Pancreas (tissue), 10 donors: ENCODE results near the gene SNX5. TPM values are rescaled to one million over a fixed set of nuclear protein-coding genes. Genes with fewer than 3 reads are reported as not detected.
A peak's percentile ranks its signal among the peaks of the same experiment; 100 is the strongest.

Experiments
- ATAC-seq, 4 donors: fragments of 200-7000 bp; cut with Tn5 transposase; one replicate each; pipeline versions ENCODE4 v1.8.0 to v1.9.1; 2020; ENCODE audit warnings: mild to moderate bottlenecking in 4 of 4, moderate library complexity in 4 of 4
- DNase-seq, 6 donors: peaks; one replicate each; pipeline ENCODE4 v3.0.0-alpha.2; 2020
- FAIRE-seq: peaks from 2 replicates; lab custom pipeline; 2012; peaks lifted over from hg19 to GRCh38; lab: Jason Lieb, UNC
- H3K27ac ChIP-seq, 4 donors: fragments of 200-600 bp; sonication (generic); 1 replicate in 3 of 4; 2 replicates in 1 of 4; pipeline versions ENCODE4 v1.5.0 to v1.8.0; 2020
- H3K27me3 ChIP-seq, 4 donors: fragments of 200-600 bp; one replicate each; pipeline ENCODE4 v1.8.0; 2021
- H3K36me3 ChIP-seq, 3 donors: fragments of 200-600 bp; sonication (generic) in 1 of 3; one replicate each; pipeline versions ENCODE4 v1.5.0 to v1.8.0; 2020 to 2021
- H3K4me1 ChIP-seq, 3 donors: fragments of 200-600 bp; one replicate each; pipeline ENCODE4 v1.8.0; 2021
- H3K4me3 ChIP-seq, 4 donors: fragments of 200-600 bp; sonication (generic) in 2 of 4; one replicate each; pipeline versions ENCODE4 v1.5.0 to v1.8.0; 2020 to 2021
- H3K9me3 ChIP-seq, 4 donors: fragments of 200-600 bp; one replicate each; pipeline ENCODE4 v1.8.0; 2021
- CTCF ChIP-seq, 4 donors: fragments of 200-600 bp; sonication (generic) in 3 of 4; IDR thresholded peaks; one replicate each; pipeline versions ENCODE4 v1.5.0 to v1.8.0; 2021; ENCODE audit warnings: antibody characterized with exemption in 4 of 4
- WGBS, 2 donors: extraction: QIAGEN DNeasy Blood & Tissue Kit; methylation state at CpG; one replicate each; pipeline ENCODE4 v1.1.7; 2013; 5-methylcytosine and 5-hydroxymethylcytosine counted together
- intact Hi-C, 3 donors: fragments of 100-400 bp; cut with DNase I; formaldehyde crosslinking; loops; one replicate each; pipeline versions ENCODE4 v1.11.1 to v1.14.2; 2022
- polyA plus RNA-seq, 2 donors: library from polyadenylated mRNA; stranded (reverse); fragments of 200-250 nt; gene quantifications; one replicate each; pipeline ENCODE4 v1.2.3, GENCODE V29; 2013
- total RNA-seq, 6 donors: library from RNA; stranded (reverse); fragmentation: NEBNext Ultra II Directional in 4 of 6; extraction: Animal tissue kit (Norgen Biotek cat#: 25700) in 4 of 6; gene quantifications; one replicate each; pipeline versions ENCODE4 v1.2.1 to v1.2.4, GENCODE V29; 2021 to 2023
- donor health status: healthy with polysubstance abuse.
- donor health status: DM: no; HTN: no; CAD: no; lungs with moderate emphysema.
- donor health status: DM: no; HTN: no; CAD: no.
- donor health status: control.
- donor health status: control.
- donor health status: Bipolar disorder and iron deficiency.
- donor health status: DM: yes; HTN: yes; CAD: no.
- donor health status: DM: no; HTN: no; CAD: no.
- donor health status: DM: no; HTN: no; CAD: no.
- donor health status: DM: yes; HTN: yes; CAD: no.

The SNX5 gene
- total and polyA plus RNA-seq, 8 donors: 20.5 to 38.4 (median 31.1) TPM

DNA sequence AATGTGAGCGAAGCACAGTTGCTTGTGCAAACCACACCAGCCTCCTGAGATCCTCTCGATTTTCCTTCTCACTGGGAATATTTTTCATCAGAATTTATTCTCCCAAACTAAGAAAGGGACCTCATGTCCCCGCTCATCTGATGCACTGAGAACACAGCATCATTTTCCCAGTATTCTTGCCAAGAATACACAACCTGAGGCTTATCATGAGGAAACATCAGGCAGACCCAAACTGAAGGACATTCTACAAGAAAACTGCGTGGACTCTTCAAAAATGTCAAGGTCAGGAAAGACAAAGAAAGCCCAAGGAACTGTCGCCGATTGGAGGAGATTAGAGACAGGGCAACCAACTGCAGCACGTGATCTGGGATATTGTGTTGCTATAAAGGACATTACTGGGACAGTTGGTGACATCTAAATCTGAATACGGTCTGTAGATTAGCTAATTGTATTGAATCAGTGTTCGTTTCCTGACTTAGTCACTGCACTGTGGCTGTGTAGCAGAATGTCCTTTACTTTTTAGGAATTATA lies 72.3 kb downstream of the SNX5 start:
- no peaks in the 10 kb centered on the region for H3K27me3 ChIP-seq
- no peaks in the 10 kb centered on the region for H3K36me3 ChIP-seq
- FAIRE-seq: no peak
- no peak for TF ChIP-seq CTCF (IDR thresholded peaks at IDR 0.05)
- intact Hi-C loops: no loop called here
- no peak overlapping the region for H3K4me3 ChIP-seq
- peaks cover 0 to 12% (median 7%) of the 10 kb centered on the region in 3 donors for H3K4me1 ChIP-seq
- DNase-seq: no peak
- peak overlapping the region in 3 of 4 donors; percentile 2 to 47 (median 31) for H3K27ac ChIP-seq
- WGBS, 2 donors: 23 to 29% methylated on average over 9 of the region's 9 CpGs
- peak; percentile 13 to 19 (median 18) for ATAC-seq
- no peaks in the 10 kb centered on the region for H3K9me3 ChIP-seq

- TF ChIP-seq CTCF (IDR thresholded peaks at IDR 0.05): no peak
- 70 to 73% methylated on average over 17 of the region's 17 CpGs for WGBS, 2 donors
- no peak for DNase-seq
- ATAC-seq: peak in 2 of 4 donors; percentile 34 to 49
- Histone ChIP-seq H3K27me3 (no peaks in the 10 kb centered on the region), H3K9me3 (no peaks in the 10 kb centered on the region), H3K4me3 (no peak overlapping the region), H3K4me1 (peaks cover 0 to 12% (median 7%) of the 10 kb centered on the region in 3 donors), H3K36me3 (no peaks in the 10 kb centered on the region), H3K27ac (peak overlapping the region in 3 of 4 donors; percentile 2 to 47 (median 31))
- intact Hi-C loops: no loop called here
- no peak for FAIRE-seq
Measured at GRCh38 chr20:17895641-17896171, 72.9 kb downstream of the SNX5 start.

DNA sequence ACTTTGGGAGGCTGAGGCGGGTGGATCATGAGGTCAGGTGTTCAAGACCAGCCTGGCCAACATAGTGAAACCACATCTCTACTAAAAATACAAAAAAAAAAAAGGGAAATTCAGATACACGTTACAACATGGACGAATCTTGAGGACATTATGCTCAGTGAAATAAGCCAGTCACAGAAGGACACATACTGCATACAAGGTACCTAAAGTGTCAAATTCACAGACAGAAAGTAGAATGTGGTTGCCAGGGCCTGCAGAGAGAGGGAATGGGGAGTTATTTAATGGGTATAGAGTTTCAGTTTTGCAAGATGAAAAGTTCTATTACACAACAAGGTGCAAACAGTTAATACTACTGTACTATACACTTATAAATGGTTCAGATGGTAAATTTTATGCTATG lies 75.1 kb downstream of the SNX5 start:
- intact Hi-C loops: no loop called here
- 86 to 88% methylated on average over 3 of the region's 3 CpGs for WGBS, 2 donors
- no peaks in the 10 kb centered on the region for H3K27me3 ChIP-seq
- ATAC-seq: no peak
- H3K4me1 ChIP-seq: peaks cover 0 to 12% (median 7%) of the 10 kb centered on the region in 3 donors
- no peak for DNase-seq
- FAIRE-seq: no peak
- no peaks in the 10 kb centered on the region for H3K9me3 ChIP-seq
- H3K4me3 ChIP-seq: no peak overlapping the region
- no peak for TF ChIP-seq CTCF (IDR thresholded peaks at IDR 0.05)
- no peaks in the 10 kb centered on the region for H3K36me3 ChIP-seq
- no peak overlapping the region for H3K27ac ChIP-seq

GRCh38 chr20:17892189-17892938 lies 76.2 kb downstream of the SNX5 start:
- 59 to 61% methylated on average over 2 of the region's 2 CpGs for WGBS, 2 donors
- peaks cover 0 to 12% (median 7%) of the 10 kb centered on the region in 3 donors for H3K4me1 ChIP-seq

More at GRCh38 chr20:17892189-17892938, 76.2 kb downstream of the SNX5 start:
- ATAC-seq: no peak
- no peak for TF ChIP-seq CTCF (IDR thresholded peaks at IDR 0.05)
- H3K36me3 ChIP-seq: no peaks in the 10 kb centered on the region
- intact Hi-C loops: no loop called here
- DNase-seq: no peak
- no peaks in the 10 kb centered on the region for H3K9me3 ChIP-seq
- no peaks in the 10 kb centered on the region for H3K27me3 ChIP-seq
- no peak overlapping the region for H3K27ac ChIP-seq
- no peak for FAIRE-seq
- no peak overlapping the region for H3K4me3 ChIP-seq

Other genes with a start within 250 kb of the SNX5 start
- gene MGME1, start 224 bp upstream of the SNX5 start, total RNA-seq: 1 to 10 TPM; 4.0 to 7.4 (median 6.1) TPM
- gene MGME1, start 224 bp upstream of the SNX5 start, polyA plus RNA-seq: 1 to 10 TPM; 6.1 to 7.6 TPM
- gene OVOL2, start 89.1 kb upstream of the SNX5 start, total RNA-seq: 1 to 10 TPM; 4.2 to 7.9 (median 4.9) TPM
- 1 to 10 TPM; 4.4 to 6.6 TPM for gene OVOL2, start 89.1 kb upstream of the SNX5 start, polyA plus RNA-seq
- gene KAT14, start 169.1 kb upstream of the SNX5 start, total RNA-seq: 1 to 10 TPM; 5.7 to 8.5 (median 6.5) TPM
- 1 to 10 TPM; 4.0 to 5.7 TPM for gene KAT14, start 169.1 kb upstream of the SNX5 start, polyA plus RNA-seq
- gene PET117, start 169.1 kb upstream of the SNX5 start, total RNA-seq: 1 to 10 TPM; 5.5 to 9.2 (median 6.3) TPM
- gene PET117, start 169.1 kb upstream of the SNX5 start, polyA plus RNA-seq: 1 to 10 TPM; 5.5 to 6.6 TPM